ENCODE measurements around the gene RABGAP1.

DNA sequence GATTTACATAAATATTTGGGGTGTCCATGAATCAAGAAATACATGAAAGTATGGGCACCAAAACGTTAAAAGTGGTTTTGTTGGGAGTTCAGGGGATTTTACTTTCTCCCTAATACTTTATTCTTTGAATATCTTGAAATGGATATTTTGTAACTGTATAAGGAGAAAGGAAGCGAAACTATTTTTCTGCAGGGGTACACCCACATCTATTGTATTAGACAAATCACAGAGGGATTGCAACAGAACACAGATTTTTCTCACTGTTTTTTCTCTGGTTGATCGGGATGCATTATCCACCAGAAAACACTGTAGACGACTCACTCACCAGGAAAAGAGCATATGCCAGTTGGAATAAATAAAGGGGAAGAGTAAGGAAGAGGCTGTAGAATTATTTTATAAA, 1.2 kb upstream of the RABGAP1 start:
- no peak for TF ChIP-seq POLR2AphosphoS5 (IDR thresholded peaks at IDR 0.05; ENCODE audit: low read depth, low read length)
- no peak for TF ChIP-seq POLR2A (IDR thresholded peaks at IDR 0.05; ENCODE audit: low read depth, low read length)
- TF ChIP-seq PAX5 (IDR thresholded peaks at IDR 0.05; ENCODE audit: insufficient read depth, low read length, severe bottlenecking): no peak
- no peak for TF ChIP-seq TAF1 (IDR thresholded peaks at IDR 0.05; ENCODE audit: low read depth, low read length)
- no peak for TF ChIP-seq POU2F2 (IDR thresholded peaks at IDR 0.05; ENCODE audit: low read depth, low read length)
- TF ChIP-seq SPI1 (IDR thresholded peaks at IDR 0.05; ENCODE audit: low read depth, low read length): no peak

Measured in GM12891 (cell line).